Small intestine (tissue), 7 donors: Measurements from ENCODE around the gene TAS2R31. TPM values are rescaled to one million over a fixed set of nuclear protein-coding genes. Genes with fewer than 3 reads are reported as not detected.

ENCODE experiments used
- DNase-seq, 2 donors: peaks; one replicate each; pipeline versions ENCODE4 v3.0.0 to v3.0.0-alpha.2; 2013
- FAIRE-seq: peaks from 2 replicates; lab custom pipeline; 2012; peaks lifted over from hg19 to GRCh38; lab: Jason Lieb, UNC
- H3K27ac ChIP-seq, 3 donors: one replicate each; pipeline ENCODE4 v1.5.1; 2013; ENCODE audit warnings: low read length in 2 of 3, mild to moderate bottlenecking in 2 of 3, control low read depth in 1 of 3, inconsistent platforms in 1 of 3, low read depth in 1 of 3, moderate library complexity in 1 of 3
- H3K27me3 ChIP-seq, 3 donors: one replicate each; pipeline ENCODE4 v1.6.1; 2013; ENCODE audit warnings: low read length in 3 of 3, inconsistent platforms in 1 of 3; ENCODE audit not compliant: control insufficient read depth in 3 of 3, insufficient read depth in 3 of 3
- H3K36me3 ChIP-seq, 3 donors: one replicate each; pipeline ENCODE4 v1.6.1; 2013; ENCODE audit warnings: low read length in 3 of 3, inconsistent platforms in 1 of 3, low read depth in 1 of 3, mild to moderate bottlenecking in 1 of 3, moderate library complexity in 1 of 3; ENCODE audit not compliant: control insufficient read depth in 3 of 3, insufficient read depth in 2 of 3
- H3K4me1 ChIP-seq, 3 donors: one replicate each; pipeline ENCODE4 v1.6.1; 2013; ENCODE audit warnings: low read length in 2 of 3, inconsistent platforms in 1 of 3, low read depth in 1 of 3, mild to moderate bottlenecking in 1 of 3, moderate library complexity in 1 of 3; ENCODE audit not compliant: control insufficient read depth in 3 of 3, insufficient read depth in 2 of 3
- H3K4me3 ChIP-seq, 3 donors: one replicate each; pipeline ENCODE4 v1.5.1; 2013; ENCODE audit warnings: low read length in 3 of 3, control low read depth in 1 of 3, inconsistent platforms in 1 of 3, low read depth in 1 of 3, mild to moderate bottlenecking in 1 of 3, moderate library complexity in 1 of 3
- H3K9me3 ChIP-seq, 2 donors: one replicate each; pipeline ENCODE4 v1.6.1; 2013; ENCODE audit warnings: low read depth in 1 of 2, low read length in 1 of 2; ENCODE audit not compliant: control insufficient read depth in 2 of 2, insufficient read depth in 1 of 2
- WGBS, 3 donors: extraction: QIAGEN DNeasy Blood & Tissue Kit; methylation state at CpG; one replicate each; pipeline ENCODE4 v1.1.7; 2013; 5-methylcytosine and 5-hydroxymethylcytosine counted together
- polyA plus RNA-seq, 4 donors: library from polyadenylated mRNA; stranded (reverse) in 3 of 4; unstranded in 1 of 4; fragments of 200-250 nt in 3 of 4; fragments of 120-200 nt in 1 of 4; gene quantifications; one replicate each; pipeline versions ENCODE4 v1.2.1 to v1.2.3, GENCODE V29; 2013
- donor health status: healthy with polysubstance abuse.
- donor health status: control.
- donor health status: control.
- donor health status: Bipolar disorder and iron deficiency.
- donor health status: healthy.

Gene TAS2R31
- polyA plus RNA-seq, 4 donors = 0.16 to 0.53 TPM; not detected in 2

DNA sequence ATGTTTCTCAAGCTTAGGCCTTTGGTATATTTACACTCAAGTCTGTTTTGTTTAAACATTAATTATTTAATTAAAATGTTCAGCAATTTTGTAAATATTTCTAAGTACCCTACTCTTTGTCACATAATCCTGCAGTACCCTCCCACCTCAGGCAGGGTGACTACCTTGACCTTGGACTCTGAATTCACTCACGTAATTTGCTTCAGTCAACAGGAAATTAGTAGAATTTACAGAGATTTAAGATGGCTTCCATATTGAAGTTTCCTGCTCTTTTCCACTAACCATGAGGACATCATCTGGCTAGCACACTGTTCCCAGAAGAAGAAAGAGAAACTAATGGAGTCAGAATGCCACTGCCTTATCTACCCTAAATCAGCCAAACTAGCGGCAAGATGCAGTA lies 7.8 kb downstream of the TAS2R31 start:
- DNase-seq (no peak), FAIRE-seq (no peak)
- Histone ChIP-seq H3K9me3 (peaks cover 0 to 8% of the 10 kb centered on the region in 2 donors), H3K36me3 (peaks cover 0 to 9% (median 0%) of the 10 kb centered on the region in 3 donors), H3K4me1 (no peaks in the 10 kb centered on the region), H3K27ac (no peak overlapping the region), H3K4me3 (no peak overlapping the region), H3K27me3 (no peaks in the 10 kb centered on the region)
- WGBS, 3 donors = 66 to 84% (median 69%) methylated on average over 2 of the region's 2 CpGs

DNA sequence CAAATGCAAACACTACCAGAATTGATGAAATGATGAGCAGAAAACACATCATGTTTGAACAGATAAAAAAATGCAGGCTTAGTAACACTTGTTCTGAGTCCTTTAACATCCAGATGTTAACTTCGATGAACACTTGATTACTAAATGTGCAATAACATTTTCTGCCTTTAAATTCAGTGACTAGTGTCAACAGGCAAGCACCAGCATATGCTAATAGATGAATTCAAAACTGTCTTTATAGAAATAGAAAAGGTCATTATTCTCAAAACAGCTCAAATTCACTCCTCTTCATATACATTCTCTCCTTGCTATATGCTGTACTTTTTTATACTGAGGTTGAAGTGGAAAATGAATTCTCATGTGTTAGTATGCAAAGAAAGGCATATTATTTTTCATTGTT lies 8.7 kb downstream of the TAS2R31 start, which contains the start of gene TAS2R19:
Gene TAS2R19 (minus strand): TSS at position 101 of the 400 bp plus-strand sequence. CDS start 49 bp downstream, at position 52.
- 74 to 94% (median 82%) methylated on average over 1 of the region's 1 CpG for WGBS, 3 donors

DNA sequence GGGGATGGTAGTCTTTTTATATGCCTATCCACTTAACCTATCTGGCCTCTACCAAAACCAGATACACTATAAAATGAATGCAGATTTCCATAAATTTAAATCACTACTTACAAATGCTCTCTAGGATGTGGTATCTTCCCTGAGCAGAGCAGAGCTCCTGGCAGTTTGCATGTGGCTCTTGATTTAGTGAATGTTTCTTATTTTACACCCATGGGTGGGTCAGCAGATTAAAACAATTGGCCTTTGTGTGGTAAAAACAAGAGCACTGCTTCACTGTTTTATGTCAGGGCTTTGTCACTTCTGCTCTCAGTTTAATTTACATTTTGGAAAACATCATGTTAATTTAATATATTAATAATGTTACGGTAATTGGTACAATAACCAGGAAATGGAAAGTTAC lies 14.3 kb downstream of the TAS2R31 start:
- DNase-seq (peak; percentile 15 to 18), FAIRE-seq (no peak)
- H3K27ac ChIP-seq = peak overlapping the region in 1 of 3 donors; percentile 71
- no peak overlapping the region for H3K4me3 ChIP-seq
- H3K9me3 ChIP-seq = no peaks in the 10 kb centered on the region
- H3K27me3 ChIP-seq = no peaks in the 10 kb centered on the region
- H3K36me3 ChIP-seq = peaks cover 0 to 2% (median 0%) of the 10 kb centered on the region in 3 donors
- 61 to 83% (median 74%) methylated on average over 1 of the region's 1 CpG for WGBS, 3 donors
- H3K4me1 ChIP-seq = peaks cover 0 to 16% (median 4%) of the 10 kb centered on the region in 3 donors

More for the DNA sequence above, 8.7 kb downstream of the TAS2R31 start, which contains the start of gene TAS2R19:
- Histone ChIP-seq H3K36me3 (peaks cover 0 to 6% (median 0%) of the 10 kb centered on the region in 3 donors), H3K4me1 (no peaks in the 10 kb centered on the region), H3K9me3 (peaks cover 0 to 8% of the 10 kb centered on the region in 2 donors), H3K4me3 (no peak within 1 kb of the TSS), H3K27me3 (no peaks in the 10 kb centered on the region), H3K27ac (peak within 1 kb of the TSS in 1 of 3 donors; percentile 20)
- DNase-seq (no peak), FAIRE-seq (no peak)

DNA sequence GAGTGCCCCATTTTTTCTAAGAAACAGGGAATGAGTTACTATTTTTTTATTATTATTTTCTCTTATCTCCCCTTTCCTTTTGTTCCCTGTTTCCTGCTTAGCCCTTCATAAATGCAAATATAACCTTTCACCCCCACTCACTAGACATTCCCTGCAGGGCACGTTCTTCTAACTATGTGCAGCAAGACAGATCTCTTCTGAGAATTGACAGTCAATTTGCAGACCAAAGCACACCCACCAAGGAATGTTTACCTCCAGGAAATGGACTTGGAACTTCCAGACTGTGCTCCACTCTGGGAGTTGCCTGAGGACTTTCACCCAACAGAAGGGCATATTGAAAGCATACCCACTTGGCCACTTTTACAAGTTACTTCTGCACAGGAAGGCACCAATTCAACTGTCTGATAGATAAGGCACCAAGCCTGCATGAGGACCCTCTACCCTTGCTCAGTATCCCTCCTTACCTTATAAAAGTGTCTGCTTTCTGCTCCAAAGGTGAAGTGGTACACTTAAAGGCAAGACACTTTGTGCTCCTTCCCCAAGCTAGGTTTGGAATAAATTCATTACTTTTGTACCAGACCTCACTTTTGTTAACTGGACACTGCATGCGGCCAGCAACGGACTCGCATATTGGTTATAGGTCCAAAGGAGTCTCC lies 15.3 kb downstream of the TAS2R31 start:
- Histone ChIP-seq H3K4me3 (no peak overlapping the region), H3K27me3 (no peaks in the 10 kb centered on the region), H3K27ac (peak overlapping the region; percentile 42 to 71 (median 69)), H3K9me3 (no peaks in the 10 kb centered on the region), H3K4me1 (peaks cover 0 to 16% (median 4%) of the 10 kb centered on the region in 3 donors), H3K36me3 (peaks cover 0 to 2% (median 0%) of the 10 kb centered on the region in 3 donors)
- 54 to 75% (median 59%) methylated on average over 4 of the region's 4 CpGs for WGBS, 3 donors
- peak; percentile 87 to 94 for DNase-seq
- FAIRE-seq = no peak

DNA sequence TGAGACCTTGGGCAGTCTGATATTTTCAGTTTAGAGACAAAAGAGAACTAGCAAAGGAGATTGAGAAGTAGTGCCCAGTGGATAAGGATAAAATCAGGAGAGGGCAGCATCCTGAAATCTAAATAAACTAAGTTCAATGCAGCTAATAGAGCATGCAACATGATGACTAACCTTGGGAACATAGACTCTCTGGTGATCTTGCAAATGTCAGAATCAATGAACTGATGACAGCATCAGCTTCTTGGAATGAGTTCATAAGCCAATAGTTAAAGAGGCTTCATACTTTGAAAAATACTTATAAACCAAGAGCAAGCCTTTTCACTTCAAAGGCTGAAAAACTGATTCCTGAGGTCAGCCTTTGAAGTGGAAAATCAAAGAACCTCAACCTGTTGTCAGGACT lies 17.0 kb downstream of the TAS2R31 start:
- H3K9me3 ChIP-seq = no peaks in the 10 kb centered on the region
- FAIRE-seq (no peak), DNase-seq (no peak)
- no peak overlapping the region for H3K27ac ChIP-seq
- H3K27me3 ChIP-seq = no peaks in the 10 kb centered on the region
- no peak overlapping the region for H3K4me3 ChIP-seq
- H3K36me3 ChIP-seq = peaks cover 0 to 2% (median 0%) of the 10 kb centered on the region in 3 donors
- peaks cover 0 to 16% (median 4%) of the 10 kb centered on the region in 3 donors for H3K4me1 ChIP-seq

DNA sequence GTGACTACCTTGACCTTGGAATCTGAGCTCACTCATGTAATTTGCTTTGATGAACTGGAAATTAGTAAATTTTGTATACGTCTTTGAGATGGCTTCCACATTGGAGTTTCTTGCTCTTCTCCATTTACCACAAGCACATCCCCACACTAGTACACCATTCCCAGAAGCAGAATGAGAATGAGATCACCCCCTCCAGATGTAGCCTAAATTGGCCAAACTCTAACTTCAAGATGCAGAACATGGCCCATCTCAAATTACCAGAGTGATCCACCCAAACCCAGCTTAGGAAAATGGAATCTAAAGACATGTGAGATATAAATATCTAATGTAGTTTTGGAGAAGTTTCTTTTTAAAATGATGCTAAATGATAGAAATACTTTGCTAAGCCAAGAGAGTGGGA lies 23.6 kb downstream of the TAS2R31 start:
- H3K27me3 ChIP-seq = no peaks in the 10 kb centered on the region
- no peak overlapping the region for H3K27ac ChIP-seq
- H3K9me3 ChIP-seq = no peaks in the 10 kb centered on the region
- 93 to 100% (median 97%) methylated on average over 1 of the region's 1 CpG for WGBS, 3 donors
- DNase-seq = no peak
- H3K36me3 ChIP-seq = peaks cover 0 to 2% (median 0%) of the 10 kb centered on the region in 3 donors
- no peak for FAIRE-seq
- no peak overlapping the region for H3K4me3 ChIP-seq
- no peaks in the 10 kb centered on the region for H3K4me1 ChIP-seq

DNA sequence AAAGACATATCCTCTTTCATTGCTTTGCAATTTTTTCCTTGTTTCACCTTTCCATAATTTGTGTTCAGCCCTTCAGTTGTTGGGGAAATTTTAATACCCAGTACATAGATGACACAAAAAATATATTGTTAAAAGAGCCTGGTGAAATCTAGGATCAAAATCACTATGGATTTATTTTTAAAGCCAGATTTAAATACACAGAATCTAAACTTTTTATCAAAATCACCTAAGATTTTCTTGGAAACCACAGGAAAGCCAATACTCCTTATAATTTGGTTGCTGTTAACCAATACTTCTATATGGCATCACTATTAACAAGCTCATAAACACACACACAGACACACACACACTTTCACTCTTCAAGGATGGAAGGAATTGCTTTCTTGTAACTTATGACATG lies 33.0 kb downstream of the TAS2R31 start, which contains the start of gene TAS2R20:
Gene TAS2R20 (minus strand): TSS at position 101 of the 400 bp plus-strand sequence. CDS start 429 bp downstream, outside the sequence.
- H3K9me3 ChIP-seq = no peaks in the 10 kb centered on the region
- H3K27me3 ChIP-seq = no peaks in the 10 kb centered on the region
- H3K36me3 ChIP-seq = peaks cover 0 to 5% (median 0%) of the 10 kb centered on the region in 3 donors
- no peaks in the 10 kb centered on the region for H3K4me1 ChIP-seq
- H3K27ac ChIP-seq = no peak within 1 kb of the TSS
- FAIRE-seq = no peak
- no peak for DNase-seq
- no peak within 1 kb of the TSS for H3K4me3 ChIP-seq

DNA sequence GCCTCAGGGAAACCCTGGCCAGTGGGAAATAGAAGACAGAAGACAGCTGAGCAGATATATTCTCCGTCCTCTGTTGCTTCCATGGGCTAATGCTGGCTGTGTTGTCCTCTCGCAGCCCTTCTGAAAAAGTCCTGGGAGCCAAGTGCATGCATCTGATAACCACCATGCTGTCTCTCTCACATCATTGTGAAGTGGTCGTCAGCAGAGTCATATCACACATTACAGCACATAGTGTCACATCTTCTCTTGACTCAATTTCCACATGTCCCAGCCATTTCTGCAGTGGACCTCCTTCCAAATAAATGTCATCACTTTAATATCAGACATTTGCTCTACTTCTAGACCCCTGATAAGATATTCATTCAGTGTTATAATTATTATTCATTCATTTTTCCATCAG lies 36.9 kb downstream of the TAS2R31 start:
- FAIRE-seq (no peak), DNase-seq (no peak)
- H3K36me3 ChIP-seq = peaks cover 2 to 5% (median 2%) of the 10 kb centered on the region in 3 donors
- 92 to 95% (median 95%) methylated on average over 3 of the region's 3 CpGs for WGBS, 3 donors
- H3K4me1 ChIP-seq = no peaks in the 10 kb centered on the region
- H3K27ac ChIP-seq = no peak overlapping the region
- no peak overlapping the region for H3K4me3 ChIP-seq
- peaks cover 0 to 3% of the 10 kb centered on the region in 2 donors for H3K9me3 ChIP-seq
- no peaks in the 10 kb centered on the region for H3K27me3 ChIP-seq
